Measurements from ENCODE around the gene UTY. TPM values are rescaled to one million over a fixed set of nuclear protein-coding genes. Genes with fewer than 3 reads are reported as not detected.

The UTY gene
- total and polyA plus RNA-seq, 2 of the 8 experiments (the other 6 are each of a cell fraction or from before 2014, with no cell fraction given), result 7.2 to 20.4 TPM

DNA sequence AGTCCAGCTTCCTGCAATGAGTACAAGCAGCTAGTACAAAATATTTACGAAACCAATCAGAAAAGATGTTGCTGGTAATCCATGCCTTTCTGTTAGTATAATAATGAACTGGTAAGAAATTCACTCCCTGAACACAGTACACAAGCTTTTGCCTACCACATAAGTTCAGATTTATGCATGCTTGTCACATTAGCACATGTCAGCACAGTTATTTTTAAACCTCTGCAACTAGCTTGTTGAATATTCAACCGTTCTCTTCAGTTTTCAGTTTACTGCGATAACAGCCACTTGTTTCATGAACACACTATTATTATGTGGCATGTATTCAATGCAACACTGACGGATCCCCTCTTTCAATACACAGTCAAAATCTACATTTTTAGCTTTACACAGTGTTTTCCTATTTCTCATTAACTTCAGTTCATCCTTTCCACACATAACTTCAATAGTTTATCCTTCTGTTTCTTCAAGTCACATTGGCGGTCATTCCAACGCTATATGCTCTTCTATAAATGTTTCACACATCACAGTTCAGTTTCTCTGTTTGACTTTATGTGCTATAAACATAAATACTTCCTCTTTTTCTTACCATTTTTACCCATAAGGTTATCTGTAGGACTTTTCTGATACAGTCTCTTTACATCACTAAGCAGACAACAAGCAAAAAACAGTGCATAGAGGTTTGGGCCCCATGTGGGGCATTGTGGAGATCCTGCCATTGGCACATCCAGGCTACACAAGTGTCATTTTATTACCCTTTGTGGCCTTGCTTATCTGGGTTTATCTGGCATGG, 62.8 kb downstream of the UTY start:
- no peak overlapping the region for H2BK20ac ChIP-seq (ENCODE audit: low read length)
- no peak overlapping the region for H2BK12ac ChIP-seq (ENCODE audit: low read depth, low read length)
- no peak overlapping the region for H3K18ac ChIP-seq (ENCODE audit: extremely low read depth, low read length)
- H3K9ac ChIP-seq (replicated peaks in 1 of 4; ENCODE audit: extremely low read depth in 1 of 4, low read depth in 3 of 4, low read length in 3 of 4), result no peak overlapping the region
- H4K5ac ChIP-seq (ENCODE audit: insufficient read length, low read depth, low read length), result no peak overlapping the region
- H3K23me2 ChIP-seq (ENCODE audit: low read depth, low read length), result no peaks in the 10 kb centered on the region
- CTCF ChIA-PET (ENCODE audit: partially characterized antibody), result no interaction called here
- no peaks in the 10 kb centered on the region for H3K27me3 ChIP-seq (replicated peaks in 1 of 4; ENCODE audit: control insufficient read depth in 3 of 4, extremely low read depth in 1 of 4, insufficient read depth in 3 of 4, low read length in 3 of 4)
- H3K4me2 ChIP-seq (ENCODE audit: insufficient read depth in 1 of 2, low read depth in 2 of 2, low read length in 2 of 2), result no peak overlapping the region
- peaks cover 2 to 5% of the 10 kb centered on the region in 2 experiments for H4K20me1 ChIP-seq (replicated peaks in 1 of 2; ENCODE audit: control insufficient read depth in 1 of 2, insufficient read depth in 2 of 2, low read length in 2 of 2)
- no peaks in the 10 kb centered on the region for H3K36me3 ChIP-seq (ENCODE audit: control insufficient read depth in 2 of 4, insufficient read depth in 4 of 4, low read length in 3 of 4)
- no peak overlapping the region for H3K4me3 ChIP-seq (ENCODE audit: extremely low read depth in 1 of 4, insufficient read depth in 2 of 4, low read depth in 3 of 4, low read length in 4 of 4)
- no peak overlapping the region for H4K8ac ChIP-seq (ENCODE audit: extremely low read depth, insufficient read depth, low read length)
- H3K23ac ChIP-seq (ENCODE audit: insufficient read length), result no peak overlapping the region
- no peak for DNase-seq (ENCODE audit: low read depth in 1 of 2, low spot score in 2 of 2)
- POLR2A ChIA-PET (ENCODE audit: partially characterized antibody), result no interaction called here
- peaks cover 0 to 58% of the 10 kb centered on the region in 2 experiments; a peak in 2 of 4 replicates for H3K79me2 ChIP-seq (ENCODE audit: control insufficient read depth in 1 of 2, insufficient read depth in 2 of 2, low read length in 2 of 2)
- no peak for FAIRE-seq
- H2BK15ac ChIP-seq (ENCODE audit: low read length), result no peak overlapping the region
- no peaks in the 10 kb centered on the region for H3K79me1 ChIP-seq (ENCODE audit: low read depth, low read length)
- H2AK5ac ChIP-seq (ENCODE audit: low read depth, low read length), result no peak overlapping the region
- H3K56ac ChIP-seq (replicated peaks; ENCODE audit: insufficient read length, low read depth, low read length), result no peak overlapping the region
- no peak overlapping the region for H2BK120ac ChIP-seq (replicated peaks; ENCODE audit: low read depth, low read length)
- WGBS, 2 experiments (ENCODE audit: extremely low coverage in 1 of 2, insufficient coverage in 1 of 2, insufficient read length in 1 of 2, insufficient replicate concordance in 2 of 2, low coverage in 1 of 2, low lambda C conversion rate in 2 of 2, missing lambda C conversion rate in 1 of 2), result 90% methylated on average over 5 of the region's 6 CpGs; no CpG with 5 or more reads in 1 of the 2 experiments
- no peak overlapping the region for H2AFZ ChIP-seq (ENCODE audit: low read length)
- H3K14ac ChIP-seq (ENCODE audit: insufficient read length), result no peak overlapping the region
- H3K9me3 ChIP-seq (ENCODE audit: insufficient read depth in 2 of 2, low read depth in 1 of 2, low read length in 1 of 2), result no peaks in the 10 kb centered on the region
- H3K4ac ChIP-seq (replicated peaks; ENCODE audit: insufficient read length, low read depth, low read length), result no peak overlapping the region
- no peaks in the 10 kb centered on the region for H3K4me1 ChIP-seq (replicated peaks in 1 of 4; ENCODE audit: control insufficient read depth in 3 of 4, insufficient read depth in 4 of 4, low read length in 3 of 4)
- no peak overlapping the region for H4K91ac ChIP-seq (replicated peaks; ENCODE audit: insufficient read length, low read length)
- H2BK5ac ChIP-seq (ENCODE audit: low read depth, low read length), result no peak overlapping the region
- no peak overlapping the region for H3K27ac ChIP-seq (ENCODE audit: low read depth, low read length)
- TF ChIP-seq JUND (IDR thresholded peaks at IDR 0.05; ENCODE audit: low read length), result no peak
- no peak for TF ChIP-seq NRF1 (IDR thresholded peaks at IDR 0.05; ENCODE audit: low read depth, low read length)
- no peak for TF ChIP-seq KDM4A (IDR thresholded peaks at IDR 0.05; ENCODE audit: low read depth, low read length, severe bottlenecking)
- TF ChIP-seq POLR2AphosphoS5 (IDR thresholded peaks at IDR 0.05; ENCODE audit: low read depth, low read length), result no peak
- TF ChIP-seq JUN (IDR thresholded peaks at IDR 0.05; ENCODE audit: low read depth, low read length), result no peak
- no peak for TF ChIP-seq NANOG (IDR thresholded peaks at IDR 0.05; ENCODE audit: insufficient read depth, low read depth, low read length, poor library complexity, severe bottlenecking)
- TF ChIP-seq RNF2 (IDR thresholded peaks at IDR 0.05; ENCODE audit: borderline replicate concordance, low read depth, low read length, missing control alignments, poor library complexity, severe bottlenecking), result no peak
- TF ChIP-seq, protein P1, sequence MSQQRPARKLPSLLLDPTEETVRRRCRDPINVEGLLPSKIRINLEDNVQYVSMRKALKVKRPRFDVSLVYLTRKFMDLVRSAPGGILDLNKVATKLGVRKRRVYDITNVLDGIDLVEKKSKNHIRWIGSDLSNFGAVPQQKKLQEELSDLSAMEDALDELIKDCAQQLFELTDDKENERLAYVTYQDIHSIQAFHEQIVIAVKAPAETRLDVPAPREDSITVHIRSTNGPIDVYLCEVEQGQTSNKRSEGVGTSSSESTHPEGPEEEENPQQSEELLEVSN (IDR thresholded peaks at IDR 0.05), result no peak
- no peak for TF ChIP-seq RXRA (IDR thresholded peaks at IDR 0.05; ENCODE audit: insufficient read depth, low read depth, low read length)
- no peak for TF ChIP-seq CREB1 (IDR thresholded peaks at IDR 0.05)
- no peak for TF ChIP-seq MAFK (IDR thresholded peaks at IDR 0.05; ENCODE audit: low read depth, low read length)
- TF ChIP-seq RFX5 (IDR thresholded peaks at IDR 0.05; ENCODE audit: borderline replicate concordance, low read depth, low read length), result no peak
- TF ChIP-seq POLR2A (IDR thresholded peaks at IDR 0.05; ENCODE audit: control extremely low read depth in 1 of 2, low read depth in 2 of 2, low read length in 2 of 2), result no peak

Measured in H1 (cell line).